22Rv1 (cell line): Measurements from ENCODE around the gene OR5A1.

Experiments
- CTCF ChIP-seq: fragments of 450-650 bp; IDR thresholded peaks from 2 replicates; pipeline ENCODE4 v1.5.1; 2017; ENCODE audit warnings: mild to moderate bottlenecking
- ZFX ChIP-seq: fragments of 450-650 bp; IDR thresholded peaks from 2 replicates; pipeline ENCODE4 v1.6.1; 2017; ENCODE audit warnings: antibody characterized with exemption, borderline replicate concordance

- TF ChIP-seq CTCF (no peak), ZFX (no peak)
Observed at GRCh38 chr11:59426361-59427067, 9.8 kb upstream of the OR5A1 start, which contains the start of gene OR5A2.
